Gastroesophageal sphincter (tissue), 4 donors: ENCODE measurements around the gene RNF157. TPM values are rescaled to one million over a fixed set of nuclear protein-coding genes. Genes with fewer than 3 reads are reported as not detected.
"Not testable (repeated sequence)": the region's sequence is repeated elsewhere in the genome, so short reads cannot be mapped to it uniquely, and the experiment has no call there.

Source experiments
- ATAC-seq: fragments of 150-250 bp; one replicate; pipeline ENCODE4 v1.9.1; 2016; ENCODE audit warnings: mild to moderate bottlenecking, moderate library complexity
- H3K27ac ChIP-seq, 4 donors: fragments of 200-600 bp; sonication (generic) in 3 of 4; 1 replicate in 3 of 4; 2 replicates in 1 of 4; pipeline ENCODE4 v1.5.1; 2016 to 2019
- H3K27me3 ChIP-seq: fragments of 200-600 bp; sonication (generic); one replicate; pipeline ENCODE4 v1.5.1; 2019
- H3K36me3 ChIP-seq, 2 donors: fragments of 200-600 bp; sonication (generic); one replicate each; pipeline ENCODE4 v1.5.1; 2019; ENCODE audit warnings: control low read depth in 1 of 2
- H3K4me1 ChIP-seq, 3 donors: fragments of 200-600 bp; sonication (generic); 1 replicate in 2 of 3; 2 replicates in 1 of 3; pipeline ENCODE4 v1.5.1; 2016 to 2019; ENCODE audit warnings: control low read depth in 2 of 3
- H3K4me3 ChIP-seq, 2 donors: fragments of 200-600 bp; sonication (generic); one replicate each; pipeline ENCODE4 v1.5.1; 2019; ENCODE audit warnings: mild to moderate bottlenecking in 1 of 2, moderate library complexity in 1 of 2
- H3K9me3 ChIP-seq, 3 donors: fragments of 200-600 bp; sonication (generic); one replicate each; pipeline ENCODE4 v1.5.1; 2017 to 2019; ENCODE audit warnings: control low read depth in 2 of 3
- CTCF ChIP-seq, 4 experiments: fragments of 200-600 bp in 2 of 4; fragments of 450-650 bp in 2 of 4; sonication (generic) in 1 of 4; IDR thresholded peaks; one replicate each; pipeline ENCODE4 v1.5.1; 2017 to 2019; ENCODE audit warnings: antibody characterized with exemption in 4 of 4, mild to moderate bottlenecking in 2 of 4, moderate library complexity in 2 of 4
- EP300 ChIP-seq: sonication (generic); formaldehyde crosslinking; IDR thresholded peaks from one replicate; pipeline ENCODE4 v1.6.1; 2017; ENCODE audit warnings: antibody characterized with exemption, mild to moderate bottlenecking
- POLR2A ChIP-seq, 2 donors: fragments of 450-650 bp; IDR thresholded peaks; one replicate each; pipeline ENCODE4 v1.6.1; 2017; ENCODE audit warnings: antibody characterized with exemption in 2 of 2, mild to moderate bottlenecking in 2 of 2, moderate library complexity in 1 of 2
- POLR2AphosphoS5 ChIP-seq: sonication (generic); formaldehyde crosslinking; IDR thresholded peaks from one replicate; pipeline ENCODE4 v1.6.1; 2017; ENCODE audit warnings: antibody characterized with exemption
- WGBS, 2 donors: methylation state at CpG; one replicate each; pipeline ENCODE4 v1.1.5; 2018; ENCODE audit warnings: low coverage in 1 of 2; 5-methylcytosine and 5-hydroxymethylcytosine counted together
- total RNA-seq, 4 donors: library from RNA; depleted of rRNA; stranded (reverse); fragments of >200 nt; gene quantifications; one replicate each; pipeline ENCODE4 v1.1.0, GENCODE V29; 2016

RNF157 gene
- total RNA-seq, 4 donors from 2014 or later = 2.5 to 8.1 (median 3.3) TPM

DNA sequence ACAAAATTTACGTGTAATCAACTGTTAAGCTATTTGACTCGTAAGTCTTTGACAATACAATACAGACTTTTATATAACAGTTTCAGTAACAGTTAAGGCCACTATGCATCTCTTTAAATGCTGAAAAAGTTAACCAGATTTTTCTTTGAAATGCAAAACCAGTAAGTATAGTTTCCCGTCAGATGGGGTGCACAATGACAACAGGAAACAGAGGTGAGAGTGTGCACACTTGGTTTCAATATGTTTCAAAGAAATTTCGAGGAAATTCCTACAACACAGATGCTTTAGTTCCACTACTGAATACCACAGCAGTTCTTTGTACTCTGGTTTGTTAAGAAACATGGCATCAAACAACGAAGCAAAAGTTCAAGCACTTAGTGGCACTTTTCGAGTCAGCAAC lies 48.4 kb downstream of the RNF157 start:
- no peak for ATAC-seq
- TF ChIP-seq POLR2AphosphoS5 = no peak
- TF ChIP-seq POLR2A (IDR thresholded peaks at IDR 0.05) = no peak
- TF ChIP-seq EP300 = no peak
- TF ChIP-seq CTCF (IDR thresholded peaks at IDR 0.05) = no peak
- no peaks in the 10 kb centered on the region for H3K36me3 ChIP-seq
- peaks cover 11% of the 10 kb centered on the region for H3K27me3 ChIP-seq
- H3K4me1 ChIP-seq = peaks cover 0 to 8% (median 0%) of the 10 kb centered on the region in 3 donors
- no peaks in the 10 kb centered on the region for H3K9me3 ChIP-seq
- no peak overlapping the region for H3K4me3 ChIP-seq
- H3K27ac ChIP-seq = no peak overlapping the region
- WGBS, 2 donors = 40 to 45% methylated on average over 6 of the region's 6 CpGs

- Histone ChIP-seq H3K36me3 (no peaks in the 10 kb centered on the region), H3K27ac (no peak overlapping the region), H3K27me3 (peaks cover 16% of the 10 kb centered on the region), H3K4me3 (no peak overlapping the region), H3K9me3 (no peaks in the 10 kb centered on the region), H3K4me1 (no peaks in the 10 kb centered on the region)
- no peak for TF ChIP-seq POLR2AphosphoS5
- no peak for TF ChIP-seq CTCF (IDR thresholded peaks at IDR 0.05)
- TF ChIP-seq POLR2A (IDR thresholded peaks at IDR 0.05) = no peak
- no peak for TF ChIP-seq EP300
- ATAC-seq = no peak
- WGBS, 2 donors = 78% methylated on average over 4 of the region's 4 CpGs; no CpG with 5 or more reads in 1 of the 2 donors
Measured at GRCh38 chr17:76189741-76190140, 50.6 kb downstream of the RNF157 start.

GRCh38 chr17:76189247-76189646 lies 51.0 kb downstream of the RNF157 start:
- ATAC-seq = no peak
- H3K27me3 ChIP-seq = peaks cover 16% of the 10 kb centered on the region
- WGBS, 2 donors = 69 to 88% methylated on average over 4 of the region's 4 CpGs

DNA sequence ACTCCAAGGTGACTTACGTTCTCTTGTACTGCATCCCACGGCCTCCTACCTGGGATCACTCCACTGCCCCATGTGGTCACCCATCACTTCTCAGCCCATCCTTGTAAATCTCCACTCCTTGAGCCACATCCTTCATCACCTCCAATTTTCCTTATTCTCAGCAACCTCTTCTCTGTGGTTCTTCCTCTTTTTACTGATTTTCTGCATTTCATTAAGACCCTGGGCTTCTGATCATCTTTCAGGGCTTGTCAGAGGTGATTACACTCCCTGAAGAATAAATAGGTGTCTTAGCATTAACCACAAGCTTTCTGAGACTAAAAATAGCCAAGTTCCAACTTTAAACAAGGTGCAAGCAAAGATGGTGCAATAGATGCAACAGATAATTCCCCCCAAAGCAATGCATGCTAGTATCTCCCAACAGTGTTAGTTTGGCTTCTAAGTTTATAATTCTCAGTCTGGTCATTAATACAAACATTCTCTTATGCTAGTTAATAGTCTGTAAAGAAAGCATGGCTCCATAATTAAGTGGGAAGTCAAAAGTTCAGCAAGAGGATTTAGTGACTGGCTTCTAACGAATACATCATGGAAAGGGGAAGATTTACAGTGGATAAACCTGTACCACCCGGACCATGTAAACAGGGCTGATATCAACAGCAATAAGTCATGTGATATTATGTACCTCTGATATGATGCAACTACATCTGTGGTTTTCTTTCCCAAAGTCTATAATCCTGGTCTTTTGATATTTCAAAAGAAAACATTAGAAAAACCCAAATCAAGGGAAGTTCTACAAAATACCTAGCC lies 51.9 kb downstream of the RNF157 start:
- WGBS, 2 donors = 68 to 83% methylated on average over 4 of the region's 4 CpGs

More at GRCh38 chr17:76189247-76189646, 51.0 kb downstream of the RNF157 start:
- no peaks in the 10 kb centered on the region for H3K36me3 ChIP-seq
- TF ChIP-seq POLR2AphosphoS5 (no peak), CTCF (IDR thresholded peaks at IDR 0.05) (no peak), POLR2A (IDR thresholded peaks at IDR 0.05) (no peak)
- no peaks in the 10 kb centered on the region for H3K9me3 ChIP-seq
- no peaks in the 10 kb centered on the region for H3K4me1 ChIP-seq
- H3K4me3 ChIP-seq = no peak overlapping the region
- no peak overlapping the region for H3K27ac ChIP-seq

DNA sequence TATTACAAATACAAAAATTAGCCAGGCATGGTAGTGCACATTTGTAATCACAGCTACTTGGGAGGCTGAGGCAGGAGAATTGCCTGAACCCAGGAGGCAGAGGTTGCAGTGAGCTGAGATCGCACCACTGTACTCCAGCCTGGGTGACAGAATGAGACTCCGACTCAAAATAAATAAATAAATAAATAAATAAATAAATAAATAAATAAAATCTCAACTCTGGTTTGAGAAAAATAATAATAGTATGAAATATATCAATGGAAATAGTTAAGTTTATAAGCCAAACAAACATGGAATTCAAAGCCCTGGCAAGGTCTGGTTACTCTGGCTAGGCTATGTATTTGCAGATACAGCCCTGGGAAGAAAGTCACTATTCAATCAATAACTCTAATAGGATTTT lies 53.5 kb downstream of the RNF157 start:
- not testable (repeated sequence) for H3K27ac ChIP-seq, H3K36me3 ChIP-seq, H3K9me3 ChIP-seq, H3K4me1 ChIP-seq, ATAC-seq, H3K4me3 ChIP-seq
- H3K27me3 ChIP-seq = peaks cover 16% of the 10 kb centered on the region
- WGBS, 2 donors = 87% methylated on average over 2 of the region's 2 CpGs; no CpG with 5 or more reads in 1 of the 2 donors

More for the DNA sequence above, 51.9 kb downstream of the RNF157 start:
- no peaks in the 10 kb centered on the region for H3K4me1 ChIP-seq
- ATAC-seq = no peak
- no peak overlapping the region for H3K4me3 ChIP-seq
- no peak overlapping the region for H3K27ac ChIP-seq
- TF ChIP-seq CTCF (IDR thresholded peaks at IDR 0.05) = no peak
- no peak for TF ChIP-seq POLR2A (IDR thresholded peaks at IDR 0.05)
- no peak for TF ChIP-seq POLR2AphosphoS5
- no peak for TF ChIP-seq EP300
- peaks cover 16% of the 10 kb centered on the region for H3K27me3 ChIP-seq
- no peaks in the 10 kb centered on the region for H3K36me3 ChIP-seq
- no peaks in the 10 kb centered on the region for H3K9me3 ChIP-seq
